Left lung (tissue), 10 donors: ENCODE measurements around the gene EFCAB8. TPM values are rescaled to one million over a fixed set of nuclear protein-coding genes. Genes with fewer than 3 reads are reported as not detected.

Experiments
- ATAC-seq: fragments of 200-7000 bp; cut with Tn5 transposase; one replicate; pipeline ENCODE4 v1.9.1; 2020; ENCODE audit warnings: moderate library complexity
- DNase-seq, 4 donors: peaks; one replicate each; pipeline ENCODE4 v3.0.0-alpha.2; 2013 to 2020
- H3K27ac ChIP-seq, 2 donors: fragments of 200-600 bp; sonication (generic) in 1 of 2; one replicate each; pipeline versions ENCODE4 v1.5.0 to v1.8.0; 2020 to 2021
- H3K27me3 ChIP-seq, 2 donors: fragments of 200-600 bp; sonication (generic) in 1 of 2; one replicate each; pipeline versions ENCODE4 v1.5.0 to v1.8.0; 2020 to 2021
- H3K36me3 ChIP-seq, 2 donors: fragments of 200-600 bp; sonication (generic) in 1 of 2; one replicate each; pipeline versions ENCODE4 v1.5.0 to v1.8.0; 2020 to 2021
- H3K4me1 ChIP-seq, 2 donors: fragments of 200-600 bp; one replicate each; pipeline ENCODE4 v1.8.0; 2021
- H3K4me3 ChIP-seq, 2 donors: fragments of 200-600 bp; sonication (generic) in 1 of 2; one replicate each; pipeline versions ENCODE4 v1.5.0 to v1.8.0; 2020 to 2021; ENCODE audit warnings: mild to moderate bottlenecking in 1 of 2
- H3K9me3 ChIP-seq, 2 donors: fragments of 200-600 bp; sonication (generic) in 1 of 2; one replicate each; pipeline versions ENCODE4 v1.5.0 to v1.8.0; 2020 to 2021
- intact Hi-C, 2 donors: fragments of 100-400 bp; cut with DNase I; formaldehyde crosslinking; loops; one replicate each; pipeline versions ENCODE4 v1.11.2 to v1.14.2; 2022
- polyA plus RNA-seq, 6 donors: library from polyadenylated mRNA; unstranded; fragments of 120-200 nt; gene quantifications; one replicate each; pipeline ENCODE4 v1.2.1, GENCODE V29; 2013; ENCODE audit not compliant: insufficient read length in 6 of 6
- total RNA-seq, 2 donors: library from RNA; stranded (reverse); fragmentation: NEBNext Ultra II Directional; extraction: Animal tissue kit (Norgen Biotek cat#: 25700); gene quantifications; one replicate each; pipeline ENCODE4 v1.2.1, GENCODE V29; 2021
- TF ChIP-seq, protein P1 (sequence below), 2 donors: fragments of 200-600 bp; sonication (generic) in 1 of 2; IDR thresholded peaks; one replicate each; pipeline versions ENCODE4 v1.5.0 to v1.8.0; 2021; ENCODE audit warnings: antibody characterized with exemption in 2 of 2
- donor health status: DM: no; HTN: yes; CAD: no.
- donor health status: DM: no; HTN: no; CAD: no.

Gene EFCAB8
- total and polyA plus RNA-seq, 8 donors = 0.07 to 1.0 (median 0.15) TPM; not detected in 1

DNA sequence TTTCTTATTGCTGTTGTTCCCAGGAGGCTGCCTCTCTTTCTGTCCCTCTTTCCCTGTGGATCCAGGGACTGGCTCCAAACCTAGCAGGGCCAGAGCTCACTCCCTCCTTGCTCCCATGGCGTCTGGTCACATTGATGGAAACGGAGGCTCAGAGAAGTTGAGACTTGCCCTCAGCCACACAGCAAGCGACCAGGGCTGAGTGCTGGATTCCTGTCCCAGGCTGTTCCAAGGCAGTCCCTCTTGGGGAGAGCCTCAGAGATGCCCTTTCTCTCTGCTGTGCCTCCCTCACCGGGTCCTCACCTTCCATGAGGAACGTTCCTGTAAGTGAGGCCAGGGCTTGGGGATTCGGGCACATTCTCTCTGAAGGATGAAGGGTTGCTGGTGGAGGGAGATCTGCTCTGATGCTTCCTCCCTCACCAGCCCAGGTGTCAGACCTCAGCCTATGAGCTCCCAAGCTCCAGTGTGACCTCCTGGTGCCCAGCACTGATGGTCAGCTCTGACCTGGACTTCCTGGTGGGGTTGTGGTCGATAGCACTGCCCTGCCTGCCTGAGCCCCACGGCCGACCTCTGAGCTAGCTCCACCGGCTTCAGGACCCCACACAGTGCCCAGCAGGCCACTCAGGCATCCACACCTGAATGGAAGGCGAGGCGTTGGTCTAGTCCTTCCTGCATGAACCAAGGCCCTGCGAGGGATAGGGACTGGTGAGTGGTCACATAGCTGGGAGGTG, 118.7 kb downstream of the EFCAB8 start:
- no peaks in the 10 kb centered on the region for H3K9me3 ChIP-seq
- H3K27ac ChIP-seq = no peak overlapping the region
- H3K36me3 ChIP-seq = no peaks in the 10 kb centered on the region
- no peak overlapping the region for H3K4me3 ChIP-seq
- intact Hi-C loops = no loop called here
- peaks cover 0 to 4% of the 10 kb centered on the region in 2 donors for H3K4me1 ChIP-seq
- DNase-seq (no peak), ATAC-seq (no peak)
- H3K27me3 ChIP-seq = no peaks in the 10 kb centered on the region
- TF ChIP-seq, protein P1, sequence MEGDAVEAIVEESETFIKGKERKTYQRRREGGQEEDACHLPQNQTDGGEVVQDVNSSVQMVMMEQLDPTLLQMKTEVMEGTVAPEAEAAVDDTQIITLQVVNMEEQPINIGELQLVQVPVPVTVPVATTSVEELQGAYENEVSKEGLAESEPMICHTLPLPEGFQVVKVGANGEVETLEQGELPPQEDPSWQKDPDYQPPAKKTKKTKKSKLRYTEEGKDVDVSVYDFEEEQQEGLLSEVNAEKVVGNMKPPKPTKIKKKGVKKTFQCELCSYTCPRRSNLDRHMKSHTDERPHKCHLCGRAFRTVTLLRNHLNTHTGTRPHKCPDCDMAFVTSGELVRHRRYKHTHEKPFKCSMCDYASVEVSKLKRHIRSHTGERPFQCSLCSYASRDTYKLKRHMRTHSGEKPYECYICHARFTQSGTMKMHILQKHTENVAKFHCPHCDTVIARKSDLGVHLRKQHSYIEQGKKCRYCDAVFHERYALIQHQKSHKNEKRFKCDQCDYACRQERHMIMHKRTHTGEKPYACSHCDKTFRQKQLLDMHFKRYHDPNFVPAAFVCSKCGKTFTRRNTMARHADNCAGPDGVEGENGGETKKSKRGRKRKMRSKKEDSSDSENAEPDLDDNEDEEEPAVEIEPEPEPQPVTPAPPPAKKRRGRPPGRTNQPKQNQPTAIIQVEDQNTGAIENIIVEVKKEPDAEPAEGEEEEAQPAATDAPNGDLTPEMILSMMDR (IDR thresholded peaks at IDR 0.05) = no peak

DNA sequence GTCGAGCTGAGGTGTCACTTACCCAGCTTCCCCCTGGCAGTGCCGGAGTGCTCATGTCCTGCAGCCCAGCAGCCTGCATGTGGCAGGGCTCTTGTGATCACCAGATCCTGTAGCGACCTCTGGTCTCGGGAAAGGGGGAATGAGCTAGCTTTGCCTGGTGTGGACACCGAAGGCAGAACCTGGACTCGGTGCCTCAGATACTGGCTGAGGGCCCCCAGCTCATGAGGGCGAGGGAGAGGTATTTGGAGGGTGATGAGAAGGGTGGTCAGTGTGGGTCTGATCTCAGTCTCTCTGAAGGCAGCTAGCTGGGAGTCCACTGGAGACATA, 119.2 kb downstream of the EFCAB8 start:
- no peak overlapping the region for H3K27ac ChIP-seq
- intact Hi-C loops = no loop called here
- H3K4me3 ChIP-seq = no peak overlapping the region
- TF ChIP-seq, protein P1 (IDR thresholded peaks at IDR 0.05) = no peak
- H3K27me3 ChIP-seq = no peaks in the 10 kb centered on the region
- H3K36me3 ChIP-seq = no peaks in the 10 kb centered on the region
- no peaks in the 10 kb centered on the region for H3K4me1 ChIP-seq
- ATAC-seq (no peak), DNase-seq (no peak)
- H3K9me3 ChIP-seq = no peaks in the 10 kb centered on the region

DNA sequence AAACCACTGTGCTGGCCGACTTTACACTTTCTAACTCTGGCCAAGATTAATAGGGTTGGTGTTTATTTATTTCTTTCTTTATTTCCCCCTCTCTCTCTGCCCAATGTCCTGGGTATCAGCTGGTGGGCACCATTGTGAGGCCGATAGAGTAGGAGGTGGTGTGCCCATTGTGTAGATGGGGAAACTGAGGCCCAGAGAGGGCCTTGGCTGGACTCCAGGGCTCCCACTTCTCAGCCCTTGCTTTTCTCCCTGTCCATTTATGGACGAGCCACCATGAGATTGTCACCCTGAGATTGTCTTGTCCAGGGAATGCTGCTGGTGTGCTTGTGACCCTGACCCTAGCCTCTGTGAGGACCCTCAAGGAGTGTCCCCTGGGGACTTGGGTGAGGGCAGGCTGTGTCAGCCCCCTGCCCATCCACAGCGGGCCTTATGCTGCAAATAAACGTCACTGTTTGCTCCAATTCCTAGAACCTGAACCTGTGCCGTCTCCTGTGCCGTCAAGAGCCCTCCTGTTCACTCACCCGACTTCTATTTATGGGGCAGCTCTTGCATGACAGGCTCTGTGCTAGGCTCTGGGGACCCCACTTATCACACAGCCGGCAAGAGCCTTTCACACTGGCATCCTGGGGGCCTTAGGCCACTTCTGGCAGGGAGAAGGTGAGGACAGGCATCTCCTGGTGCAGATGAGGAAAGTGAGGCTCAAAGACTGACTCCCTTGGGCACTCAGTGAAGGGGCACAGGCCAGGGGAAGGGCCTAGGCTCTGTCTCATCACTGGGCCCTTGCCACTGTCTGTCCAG, 120.7 kb downstream of the EFCAB8 start:
- no peak overlapping the region for H3K27ac ChIP-seq
- H3K9me3 ChIP-seq = no peaks in the 10 kb centered on the region
- intact Hi-C loops = no loop called here
- H3K27me3 ChIP-seq = no peaks in the 10 kb centered on the region
- H3K36me3 ChIP-seq = no peaks in the 10 kb centered on the region
- TF ChIP-seq, protein P1 (IDR thresholded peaks at IDR 0.05) = no peak
- H3K4me3 ChIP-seq = no peak overlapping the region
- no peaks in the 10 kb centered on the region for H3K4me1 ChIP-seq
- DNase-seq (no peak), ATAC-seq (no peak)

DNA sequence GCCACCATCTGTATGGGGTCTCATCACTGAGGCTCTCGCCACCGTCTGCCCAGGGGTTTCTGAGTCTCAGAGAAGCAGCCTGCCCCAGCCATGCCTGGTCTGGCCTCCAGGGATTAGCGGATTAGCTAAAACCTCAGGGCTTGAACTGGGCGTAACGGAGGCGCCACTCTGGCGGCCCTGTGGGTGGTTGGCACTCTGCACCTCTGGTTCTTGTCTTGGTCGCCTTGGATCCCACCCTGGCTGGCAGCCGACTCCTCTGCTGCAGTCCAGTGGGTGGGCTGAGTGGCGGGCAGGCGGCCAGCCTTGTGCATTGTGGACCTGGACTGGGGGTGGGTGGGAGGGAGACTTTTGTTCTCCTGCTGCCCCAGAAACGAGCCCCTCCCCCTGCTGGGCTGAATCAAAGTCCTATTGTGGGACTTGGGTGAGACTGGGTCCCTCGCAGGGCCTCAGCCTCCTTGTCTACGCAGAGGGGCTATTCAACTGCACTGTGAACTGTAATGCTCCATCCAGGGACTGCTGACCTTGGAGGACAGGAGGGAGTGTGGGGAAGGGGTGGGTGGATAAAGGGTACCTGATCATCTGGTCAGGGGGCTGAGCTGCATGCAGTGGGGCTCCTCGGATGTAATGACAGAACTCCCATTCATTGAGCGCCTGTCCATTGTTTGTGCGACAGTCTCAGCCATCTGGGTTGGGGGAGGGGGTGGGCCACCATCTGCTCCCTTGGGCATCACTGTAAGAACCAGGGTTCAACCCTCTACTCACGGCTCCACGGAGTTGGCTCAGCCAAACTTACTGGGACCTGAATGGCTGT, 121.6 kb downstream of the EFCAB8 start:
- no peaks in the 10 kb centered on the region for H3K27me3 ChIP-seq
- H3K4me1 ChIP-seq = no peaks in the 10 kb centered on the region
- no peak overlapping the region for H3K27ac ChIP-seq
- H3K36me3 ChIP-seq = no peaks in the 10 kb centered on the region
- no peaks in the 10 kb centered on the region for H3K9me3 ChIP-seq
- DNase-seq = no peak
- H3K4me3 ChIP-seq = no peak overlapping the region
- ATAC-seq = no peak
- TF ChIP-seq, protein P1 (IDR thresholded peaks at IDR 0.05) = no peak
- intact Hi-C loops = no loop called here

DNA sequence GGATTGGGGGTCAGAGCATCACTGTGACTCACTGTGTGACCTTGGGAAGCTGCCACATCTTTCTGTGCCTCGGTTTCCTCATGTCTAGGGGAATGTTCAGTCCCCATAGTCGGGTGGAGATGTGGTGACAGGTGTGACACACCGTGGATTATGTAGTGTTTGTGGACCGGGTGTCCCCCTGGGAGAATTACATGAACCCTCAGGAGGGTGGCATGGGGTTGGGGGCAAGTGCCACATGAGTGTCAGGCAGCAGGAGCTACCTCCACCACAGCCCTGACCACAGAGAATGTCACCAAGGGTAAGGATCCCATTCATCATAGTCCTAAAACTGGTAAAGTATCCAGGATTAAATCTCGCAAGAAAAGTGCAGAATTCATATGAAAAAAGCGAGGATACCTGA, 122.3 kb downstream of the EFCAB8 start:
- H3K27ac ChIP-seq = no peak overlapping the region
- H3K36me3 ChIP-seq = no peaks in the 10 kb centered on the region
- H3K4me3 ChIP-seq = no peak overlapping the region
- no peaks in the 10 kb centered on the region for H3K27me3 ChIP-seq
- H3K4me1 ChIP-seq = no peaks in the 10 kb centered on the region
- TF ChIP-seq, protein P1 (IDR thresholded peaks at IDR 0.05) = no peak
- intact Hi-C loops = no loop called here
- DNase-seq = no peak
- H3K9me3 ChIP-seq = no peaks in the 10 kb centered on the region
- no peak for ATAC-seq
